GM19395 (cell line): ENCODE data around the gene NPTN.
"Not testable (repeated sequence)": the region's sequence is repeated elsewhere in the genome, so short reads cannot be mapped to it uniquely, and the experiment has no call there.

Experiments
- ATAC-seq: cut with Tn5 transposase; IDR thresholded peaks from one replicate; pipeline ENCODE4 v1.9.1; 2021; ENCODE audit warnings: mild to moderate bottlenecking, moderate library complexity; ENCODE audit not compliant: unreplicated experiment

The NPTN gene

GRCh38 chr15:73633111-73633990 lies at the start of gene NPTN:
Gene NPTN, minus strand, starts transcription at chr15:73633389. Its CDS starts 174 bp downstream, at chr15:73633215.
- peak; percentile 81 for ATAC-seq

DNA sequence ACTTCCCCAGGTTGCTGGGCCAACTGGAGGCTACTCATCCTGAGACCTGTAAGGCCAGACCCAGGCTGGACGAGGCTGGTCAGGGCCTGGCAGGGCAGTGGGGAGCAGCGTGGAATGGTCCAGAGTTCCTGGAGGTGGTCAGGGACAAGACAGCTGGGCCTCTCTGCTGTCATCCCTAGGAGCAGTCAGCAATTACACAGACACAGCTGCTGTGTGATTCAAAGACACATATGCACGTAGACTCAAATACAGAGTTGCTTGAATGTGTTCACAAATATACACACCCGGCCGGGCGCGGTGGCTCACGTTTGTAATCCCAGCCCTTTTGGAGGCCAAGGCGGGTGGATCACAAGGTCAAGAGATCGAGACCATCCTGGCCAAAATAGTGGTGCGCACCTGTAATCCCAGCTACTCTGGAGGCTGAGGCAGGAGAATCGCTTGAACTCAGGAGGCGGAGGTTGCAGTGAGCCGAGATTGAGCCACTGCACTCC lies 49.5 kb upstream of the NPTN start:
- no peak for ATAC-seq

GRCh38 chr15:73681856-73682599 lies 48.8 kb upstream of the NPTN start:
- no peak for ATAC-seq

- no peak for ATAC-seq
Measured at GRCh38 chr15:73681063-73681462, 47.9 kb upstream of the NPTN start.

GRCh38 chr15:73680549-73680948 lies 47.4 kb upstream of the NPTN start:
- no peak for ATAC-seq

- ATAC-seq, result no peak
Measured at GRCh38 chr15:73679964-73680363, 46.8 kb upstream of the NPTN start.

- no peak for ATAC-seq
Measured at GRCh38 chr15:73679180-73679579, 46.0 kb upstream of the NPTN start.

GRCh38 chr15:73678498-73678897 lies 45.3 kb upstream of the NPTN start:
- no peak for ATAC-seq

- ATAC-seq, result no peak
Measured at GRCh38 chr15:73677733-73678132, 44.5 kb upstream of the NPTN start.

DNA sequence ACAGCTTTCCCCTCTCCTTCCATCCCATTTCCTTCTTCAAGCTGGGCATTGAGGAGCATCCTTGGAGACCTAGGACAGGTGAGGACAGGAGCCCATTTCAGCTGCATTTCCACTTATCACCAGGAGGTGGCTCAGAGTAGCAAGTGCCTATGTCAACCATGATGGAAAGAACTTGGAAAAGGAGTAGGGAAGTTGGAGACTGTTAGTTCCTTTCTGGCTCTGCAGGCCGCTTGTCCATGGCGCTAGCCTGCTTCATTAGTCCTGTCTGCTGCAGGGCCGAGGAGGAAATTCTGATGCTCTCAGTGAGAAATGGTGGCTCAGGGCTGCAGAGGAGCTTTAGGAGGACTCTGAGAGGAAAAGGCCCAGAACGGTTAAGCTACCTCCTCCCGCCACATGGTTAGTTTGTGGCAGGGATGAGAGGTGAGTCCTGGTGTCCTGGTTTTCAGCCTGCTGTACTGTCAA lies 44.0 kb upstream of the NPTN start:
- ATAC-seq, result no peak

- ATAC-seq, result no peak
Measured at GRCh38 chr15:73674587-73674986, 41.4 kb upstream of the NPTN start.

DNA sequence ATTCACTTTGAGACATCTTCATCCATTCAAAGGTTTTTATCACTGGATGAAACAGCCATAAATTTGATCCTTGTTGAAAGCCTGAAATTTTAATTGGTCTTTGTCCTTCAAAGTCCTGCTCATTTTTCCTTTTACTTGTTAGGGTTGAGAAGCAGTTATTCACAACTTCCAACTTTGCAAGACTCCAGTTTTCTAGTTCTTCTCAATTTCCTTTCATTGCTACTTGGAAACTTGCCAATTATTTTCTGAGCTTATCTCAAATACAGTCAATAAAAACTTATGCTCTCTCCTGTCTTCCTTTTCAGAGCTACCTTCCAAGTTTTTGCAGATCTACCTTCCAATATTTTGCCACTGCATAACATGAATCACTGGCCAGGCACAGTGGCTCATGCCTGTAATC lies 27.3 kb upstream of the NPTN start:
- ATAC-seq, result no peak

- ATAC-seq, result no peak
Measured at GRCh38 chr15:73658645-73659044, 25.5 kb upstream of the NPTN start.

- ATAC-seq, result no peak
Measured at GRCh38 chr15:73655724-73656123, 22.5 kb upstream of the NPTN start.

GRCh38 chr15:73654659-73655058 lies 21.5 kb upstream of the NPTN start:
- ATAC-seq, result no peak

DNA sequence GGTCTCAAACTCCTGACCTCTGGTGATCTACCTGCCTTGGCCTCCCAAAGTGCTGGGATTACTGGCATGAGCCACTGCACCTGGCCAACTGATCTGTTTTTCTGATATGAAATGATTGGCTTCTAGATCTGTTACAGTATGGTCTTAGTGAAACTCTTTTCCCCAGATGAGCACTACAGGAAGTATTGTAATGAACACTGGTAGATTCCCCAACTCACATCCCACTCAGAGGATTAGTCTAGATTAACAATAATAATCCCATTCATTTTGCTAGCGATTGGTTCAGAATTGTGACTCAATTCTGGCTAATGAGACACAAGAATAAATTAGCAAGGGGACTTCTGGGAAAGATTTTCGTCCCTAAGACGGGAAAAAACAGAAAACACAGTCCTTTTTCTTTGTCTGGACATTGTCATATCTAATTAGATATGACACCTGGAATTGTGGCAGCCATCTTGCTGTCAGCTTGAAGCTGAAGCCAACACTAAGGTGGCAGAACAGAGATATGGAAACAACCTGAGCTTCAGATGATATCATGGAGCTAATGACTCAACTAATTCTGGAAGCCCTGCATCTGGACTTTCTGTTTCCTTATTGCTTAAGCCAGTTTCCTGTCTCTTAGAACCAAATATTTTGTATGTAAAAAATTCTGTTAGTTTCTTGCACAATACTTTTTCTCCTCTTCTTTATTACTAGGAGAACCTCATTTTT lies 17.4 kb upstream of the NPTN start:
- no peak for ATAC-seq

DNA sequence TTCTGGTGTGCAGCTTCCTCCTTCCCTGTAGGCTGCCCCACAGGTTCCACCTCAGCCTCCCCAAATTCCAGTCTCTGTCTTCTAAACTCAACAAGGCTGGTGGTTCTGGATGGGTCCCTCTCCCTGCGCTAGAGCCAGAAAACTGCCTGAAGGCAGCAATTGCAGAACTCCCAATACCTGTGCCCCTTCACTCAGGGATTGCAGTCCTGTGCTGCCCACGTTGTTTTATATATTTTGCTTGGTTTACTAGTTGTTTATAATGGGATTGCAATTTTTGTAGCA lies 14.8 kb upstream of the NPTN start:
- ATAC-seq, result no peak

DNA sequence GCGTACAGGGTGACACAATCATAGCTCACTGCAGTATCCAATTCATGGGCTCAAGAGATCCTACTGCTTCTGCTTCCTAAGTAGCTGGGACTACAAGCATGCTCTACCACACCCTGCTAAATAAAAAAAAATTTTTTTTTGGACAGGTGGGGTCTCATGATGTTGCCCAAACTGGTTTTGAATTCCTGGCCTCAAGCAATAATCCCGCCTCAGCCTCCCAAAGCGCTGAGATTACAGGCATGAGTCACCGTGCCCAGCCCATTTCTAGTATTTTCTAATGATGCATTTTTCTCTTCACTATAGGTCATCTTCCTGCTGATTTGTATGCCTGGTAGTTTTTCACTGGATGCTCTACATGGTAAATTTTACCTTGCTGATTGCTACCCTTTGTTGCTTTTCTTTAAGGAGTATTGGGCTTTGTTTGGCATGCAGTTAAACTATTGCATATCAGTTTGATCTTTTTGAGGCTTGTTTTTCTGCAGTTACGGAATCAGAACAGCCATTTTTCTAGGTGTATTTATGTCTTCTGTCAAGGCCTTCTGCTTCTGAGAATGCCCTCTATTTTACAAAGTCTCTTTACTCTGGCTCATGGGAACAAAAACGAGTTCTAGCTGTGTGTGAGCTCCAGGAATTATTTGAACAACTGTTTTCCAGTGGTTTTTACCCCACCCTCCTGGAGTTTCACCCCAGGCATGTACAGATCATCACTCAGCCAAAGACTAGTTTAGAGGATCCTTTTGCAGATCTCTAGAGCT lies 14.2 kb upstream of the NPTN start:
- no peak for ATAC-seq

GRCh38 chr15:73639464-73639863 lies 6.3 kb upstream of the NPTN start:
- not testable (repeated sequence) for ATAC-seq

DNA sequence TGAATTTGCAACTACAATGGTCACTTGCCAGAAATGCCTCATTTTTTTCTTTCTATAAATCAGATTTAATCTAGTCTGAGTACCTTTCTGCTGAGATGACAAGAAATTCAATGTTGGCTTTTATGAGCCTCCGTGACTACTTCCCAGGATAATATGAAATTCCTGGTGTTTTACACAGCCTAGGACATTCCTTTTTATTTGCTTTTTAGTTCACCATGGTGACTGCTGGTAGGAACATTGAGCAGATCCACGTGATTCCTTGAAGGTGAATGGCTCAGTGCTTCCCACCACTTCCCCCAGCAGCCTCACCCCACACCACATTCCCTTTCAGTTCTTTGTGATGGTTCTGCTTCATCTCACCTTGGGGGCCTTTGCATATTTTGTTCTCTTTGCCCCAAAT lies 4.3 kb upstream of the NPTN start:
- no peak for ATAC-seq

DNA sequence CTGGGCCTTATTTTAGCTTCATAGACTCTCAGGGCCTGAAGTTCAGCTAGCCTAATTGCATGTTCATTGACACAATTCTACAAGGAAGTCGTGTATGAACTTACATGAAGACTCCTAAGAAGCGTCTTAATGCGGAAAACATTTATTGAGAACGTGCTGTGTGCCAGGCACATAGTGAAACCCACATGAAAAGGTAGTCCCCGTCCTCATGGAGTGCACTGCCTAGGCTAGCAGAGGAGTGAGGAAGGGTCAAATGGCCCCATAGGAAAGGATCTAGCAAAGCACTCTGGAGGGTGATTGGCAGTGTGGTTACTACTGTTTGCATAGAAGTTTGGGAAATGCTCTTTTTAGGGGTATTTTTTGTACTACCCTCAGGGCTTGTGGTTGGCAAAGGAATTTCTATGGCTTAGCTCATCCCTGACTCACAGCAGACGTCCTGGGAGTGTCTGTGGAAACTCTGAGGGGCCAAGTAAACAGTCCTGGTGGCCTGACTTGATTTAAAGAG lies 854 bp upstream of the NPTN start:
- no peak for ATAC-seq
